Measurements from ENCODE around the gene PHACTR1.
A peak's percentile ranks its signal among the peaks of the same experiment; 100 is the strongest.

The PHACTR1 gene

GRCh38 chr6:13188306-13188705 is 471.7 kb downstream of the PHACTR1 start:
- DNase-seq = no peak

DNA sequence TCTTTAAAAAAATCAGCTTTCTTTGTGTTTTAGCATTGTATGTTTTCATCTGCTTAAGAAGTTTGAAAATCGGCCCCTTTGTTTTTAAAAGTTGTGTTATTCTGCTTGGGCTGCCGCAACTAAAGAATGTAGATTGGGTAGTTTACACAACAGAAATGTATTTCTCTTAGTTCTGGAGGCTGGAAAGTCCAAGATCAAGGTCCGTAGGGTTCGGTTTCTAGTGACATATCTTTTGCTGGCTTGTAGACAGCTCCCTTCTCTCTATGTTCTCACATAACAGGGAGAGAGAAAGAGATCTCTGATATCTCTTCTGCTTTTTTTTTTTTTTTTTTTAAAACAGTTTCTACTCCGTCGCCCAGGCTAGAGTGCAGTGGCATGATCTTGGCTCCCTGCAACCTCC is 473.1 kb downstream of the PHACTR1 start:
- no peak for DNase-seq

DNA sequence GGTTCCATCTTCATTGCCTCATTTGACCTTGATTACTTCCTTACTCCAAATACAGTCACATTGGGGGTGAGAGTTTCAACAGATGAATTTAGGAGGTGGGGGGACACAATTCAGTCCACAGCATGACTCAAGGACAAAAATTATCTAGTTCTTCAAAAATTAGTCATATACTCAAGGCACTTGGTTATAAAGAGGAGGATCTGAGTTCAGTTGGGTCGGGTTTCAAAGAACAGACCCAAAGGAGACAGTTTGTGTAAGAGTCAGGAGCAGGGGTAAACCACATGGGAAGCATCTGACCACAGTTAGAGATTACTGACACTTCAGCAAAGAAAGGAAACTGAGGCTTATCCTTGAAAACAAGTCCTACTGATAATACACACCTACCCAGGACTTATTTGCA is 473.8 kb downstream of the PHACTR1 start:
- no peak for DNase-seq

GRCh38 chr6:13191461-13191860 is 474.9 kb downstream of the PHACTR1 start:
- no peak for DNase-seq

GRCh38 chr6:13194852-13195251 is 478.3 kb downstream of the PHACTR1 start:
- DNase-seq = peak in 23 of 51 donors; percentile 1 to 61 (median 24)

GRCh38 chr6:13195803-13196202 is 479.2 kb downstream of the PHACTR1 start:
- no peak for DNase-seq

- no peak for DNase-seq
These were observed 481.6 kb downstream of the PHACTR1 start for GRCh38 chr6:13198168-13198567.

- DNase-seq = no peak
These were observed 484.8 kb downstream of the PHACTR1 start for GRCh38 chr6:13201336-13201735.

- DNase-seq = no peak
These were observed 486.6 kb downstream of the PHACTR1 start for GRCh38 chr6:13203145-13203544.

DNA sequence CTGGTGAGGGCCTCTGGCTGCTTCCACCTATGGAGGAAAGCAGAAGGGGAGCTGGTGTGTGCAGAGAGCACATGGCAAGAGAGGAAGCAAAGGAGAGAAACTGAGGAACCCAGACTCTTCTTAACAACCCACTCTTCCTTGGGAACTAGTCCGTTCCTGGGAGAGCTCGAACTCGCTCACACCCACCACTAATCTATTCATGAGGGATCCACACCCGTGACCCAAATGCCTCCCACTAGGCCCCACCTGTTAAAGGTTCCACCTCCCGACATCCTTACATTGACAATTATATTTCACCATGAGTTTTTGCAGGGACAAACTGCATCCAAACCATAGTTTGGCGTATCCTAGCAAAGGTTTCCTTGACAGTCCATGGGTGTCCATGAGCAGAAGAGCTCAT is 488.5 kb downstream of the PHACTR1 start:
- no peak for DNase-seq

DNA sequence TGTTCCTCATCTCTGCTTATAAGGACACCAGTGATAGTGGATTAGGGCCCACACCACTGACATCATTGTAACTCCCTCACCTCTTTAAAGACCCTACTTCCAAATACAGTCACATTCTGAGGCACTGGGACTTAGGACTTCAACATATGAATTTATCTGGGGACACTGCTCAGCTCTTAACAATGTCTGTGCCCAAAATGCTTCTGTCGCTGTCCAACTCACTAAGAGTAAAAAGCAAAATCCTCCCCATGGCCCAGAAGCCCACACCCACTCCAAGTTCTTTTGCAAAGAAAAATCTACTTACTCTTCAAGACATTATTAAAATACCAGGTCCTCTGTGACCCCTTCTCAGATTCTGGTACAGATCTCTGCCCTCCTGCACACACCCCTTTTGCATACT is 495.5 kb downstream of the PHACTR1 start:
- DNase-seq = no peak

GRCh38 chr6:13212538-13212937 is 496.0 kb downstream of the PHACTR1 start:
- no peak for DNase-seq

DNA sequence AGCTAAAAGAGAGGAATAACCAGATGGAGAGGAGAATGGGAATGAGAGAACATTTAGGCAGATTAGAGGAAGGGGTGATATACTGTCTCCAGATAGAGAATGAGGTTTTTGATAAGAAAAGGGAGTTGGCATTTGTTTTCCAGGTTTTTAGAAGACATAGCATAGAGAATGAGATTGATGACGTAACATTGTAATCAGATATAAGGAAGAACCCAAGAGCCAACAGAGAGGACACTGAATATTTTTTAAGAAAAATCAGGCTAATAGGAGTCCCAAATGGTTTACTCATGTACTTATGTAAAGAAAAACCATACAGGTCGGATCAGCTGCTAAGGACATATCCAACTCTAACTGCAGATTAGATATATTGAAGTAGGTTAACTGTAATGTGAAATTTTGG is 498.8 kb downstream of the PHACTR1 start:
- no peak for DNase-seq

DNA sequence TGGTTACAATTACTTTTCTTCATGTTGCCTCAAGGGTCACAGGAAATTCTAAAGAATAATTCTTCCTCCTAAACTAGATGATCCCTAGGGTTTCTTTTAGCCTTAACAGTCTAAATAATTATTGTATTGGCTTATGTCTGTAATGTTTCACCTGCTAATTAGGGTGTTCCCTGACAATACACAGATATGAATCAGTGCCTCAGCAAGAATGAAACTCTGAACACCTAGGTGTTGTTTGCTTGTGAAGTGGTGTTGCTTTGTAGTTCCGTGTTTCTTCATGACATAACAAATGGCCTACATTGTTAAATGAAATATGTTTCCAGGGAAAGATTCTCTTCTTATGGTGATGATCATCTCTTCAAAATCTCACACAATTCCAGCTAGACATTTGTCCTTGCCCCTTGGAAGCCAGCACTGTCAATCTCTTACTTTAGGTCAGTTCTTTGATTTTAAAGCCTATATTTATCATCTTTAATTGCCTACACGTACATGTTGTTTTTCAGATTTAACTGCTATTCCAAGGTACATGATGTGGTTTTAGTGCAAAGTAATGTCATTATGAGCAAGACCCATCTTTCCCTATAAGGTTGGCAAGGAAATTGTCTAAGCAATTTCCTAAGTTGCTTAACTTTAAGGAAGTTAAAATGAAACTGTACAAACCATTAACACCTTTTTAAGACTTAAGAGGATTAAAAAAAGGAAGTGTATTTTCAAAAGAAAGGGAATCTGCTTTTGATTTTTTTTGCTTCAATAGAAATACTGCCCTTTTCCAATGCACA is 499.9 kb downstream of the PHACTR1 start:
- no peak for DNase-seq

DNA sequence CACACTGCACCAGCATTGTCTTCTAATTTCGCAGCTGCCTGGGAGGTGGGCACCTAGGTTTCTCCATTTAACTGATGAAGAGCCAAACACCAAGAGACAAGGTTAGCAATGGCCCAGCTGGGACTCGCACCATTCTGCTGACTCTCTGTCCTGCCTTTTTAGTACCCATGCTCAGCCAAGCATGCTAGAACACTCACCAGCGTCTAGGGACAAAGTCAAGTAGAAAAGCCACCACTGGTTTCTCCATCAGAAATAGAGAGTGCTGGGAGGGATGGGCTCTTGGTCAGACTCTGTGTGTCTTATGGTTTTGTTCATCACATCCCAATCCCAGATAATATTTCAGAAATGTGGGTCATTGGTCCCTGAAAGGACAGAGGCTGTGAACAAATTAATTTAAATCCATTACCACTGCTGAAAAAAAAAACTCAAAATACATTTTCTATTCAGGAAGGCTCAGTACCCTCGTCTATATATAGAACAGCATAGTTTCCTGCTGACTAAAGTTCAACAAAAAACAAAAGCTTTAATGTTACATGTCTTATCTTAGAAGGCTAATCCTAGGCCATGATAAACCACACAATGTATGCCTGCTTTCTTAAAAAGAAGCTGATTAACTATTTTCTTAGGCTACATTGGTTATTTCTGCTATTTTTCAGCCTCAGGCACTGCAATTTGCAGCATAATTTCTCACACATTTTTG is 500.8 kb downstream of the PHACTR1 start:
- DNase-seq = no peak

GRCh38 chr6:13220266-13220665 is 503.7 kb downstream of the PHACTR1 start:
- DNase-seq = no peak

DNA sequence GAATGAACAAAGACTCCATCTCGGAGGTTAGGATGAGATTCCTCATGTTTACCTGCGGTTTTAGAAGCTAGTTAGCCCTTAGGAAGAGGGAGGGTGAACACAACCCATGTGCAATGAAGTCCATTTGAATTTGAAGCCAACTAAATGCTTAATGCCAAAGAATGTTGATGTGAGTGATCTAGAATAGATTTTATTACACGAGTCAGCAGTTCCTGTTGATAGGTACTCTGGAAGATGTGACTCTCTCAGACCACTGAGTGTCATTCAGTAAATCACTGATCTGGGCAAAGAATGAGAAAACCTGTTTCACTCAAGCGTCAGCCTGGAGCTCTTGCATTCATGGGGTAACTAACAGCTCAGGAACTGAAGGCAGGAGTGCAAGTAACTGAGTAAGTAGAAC is 505.5 kb downstream of the PHACTR1 start:
- DNase-seq = no peak

GRCh38 chr6:13226071-13226470 is 509.5 kb downstream of the PHACTR1 start:
- DNase-seq = no peak

DNA sequence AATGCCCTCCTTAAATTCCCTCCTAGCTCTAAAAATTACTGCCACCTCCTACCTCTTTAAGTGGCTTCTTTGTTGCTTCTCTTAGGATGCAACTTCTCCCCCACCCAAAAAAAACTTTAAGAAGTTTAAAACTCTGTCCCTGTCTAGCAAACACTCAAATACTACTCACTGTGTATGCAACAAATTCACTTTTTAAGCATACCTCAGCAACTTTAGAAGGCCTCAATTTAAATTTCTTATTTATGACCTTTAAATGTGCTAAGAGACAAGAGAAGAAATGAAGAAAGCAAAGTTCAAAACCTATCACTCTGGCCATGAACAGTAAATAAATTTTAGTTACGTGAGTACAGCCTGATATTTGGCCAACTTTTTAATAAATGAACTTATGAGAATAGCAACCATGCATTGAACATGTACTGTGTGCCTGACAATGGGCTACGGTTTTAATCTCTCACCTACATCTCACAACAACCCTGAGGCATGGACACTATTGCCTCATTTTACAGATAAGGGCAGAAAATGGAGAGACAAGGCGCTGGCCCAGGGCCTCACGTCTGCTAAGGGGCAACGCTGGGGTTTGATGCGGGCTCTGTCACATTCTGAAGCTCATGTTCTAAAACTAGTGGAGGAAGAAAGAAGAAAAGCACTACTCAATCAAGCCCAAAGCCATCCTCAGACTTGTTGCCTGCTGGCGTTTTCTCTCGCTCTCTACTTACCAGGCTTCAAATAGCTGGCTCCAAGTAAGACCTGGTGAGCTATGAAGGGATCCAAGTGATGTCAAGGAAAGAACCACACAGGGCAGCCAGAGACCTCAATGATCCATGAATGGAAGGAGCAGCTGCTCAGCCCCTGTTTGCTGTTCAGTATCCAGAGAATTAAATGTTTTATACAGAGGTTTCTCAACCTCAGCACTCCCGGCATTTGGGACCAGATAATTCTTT is 512.0 kb downstream of the PHACTR1 start:
- no peak for DNase-seq

DNA sequence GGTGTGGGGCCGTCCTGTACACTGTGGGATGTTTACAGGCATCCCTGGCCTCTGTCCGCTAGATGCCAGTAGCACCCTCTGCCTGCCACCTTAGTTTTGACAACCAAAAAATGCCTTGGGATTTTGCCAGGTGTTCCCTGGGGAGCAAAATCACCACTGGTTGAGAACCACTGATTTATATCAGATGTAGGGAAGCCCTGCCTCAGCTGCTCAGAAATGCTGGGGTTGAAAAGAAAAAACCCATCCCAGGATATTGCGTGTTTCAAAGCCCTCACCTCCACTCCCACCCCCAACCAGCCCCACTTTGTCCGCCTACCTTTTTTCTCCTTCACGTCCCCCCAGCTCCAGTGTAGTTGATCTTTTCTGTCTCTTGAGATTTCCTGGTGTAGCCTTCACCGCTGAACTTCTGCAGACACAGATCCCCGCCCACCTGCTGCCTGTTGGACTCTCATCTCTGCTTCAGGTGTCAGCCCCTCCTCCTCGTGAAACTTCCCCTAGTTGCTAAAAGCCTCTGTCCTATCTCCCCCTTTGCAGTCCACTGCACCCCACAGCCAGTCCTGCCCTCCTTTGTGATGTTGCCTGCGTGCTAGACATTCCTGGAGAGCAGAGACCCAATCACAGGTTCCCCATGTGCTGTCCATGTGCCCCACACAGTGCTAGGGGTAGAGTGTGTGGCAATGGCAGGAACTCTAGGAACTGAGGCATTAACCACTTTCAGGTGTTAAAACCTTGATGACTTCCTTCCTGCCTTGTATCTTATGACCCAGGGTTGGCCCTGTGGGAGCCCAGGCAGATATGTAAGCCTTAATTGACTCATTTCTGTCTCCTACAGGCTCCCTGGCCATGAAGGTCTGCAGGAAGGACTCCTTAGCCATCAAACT is 512.9 kb downstream of the PHACTR1 start:
- DNase-seq = no peak

DNA sequence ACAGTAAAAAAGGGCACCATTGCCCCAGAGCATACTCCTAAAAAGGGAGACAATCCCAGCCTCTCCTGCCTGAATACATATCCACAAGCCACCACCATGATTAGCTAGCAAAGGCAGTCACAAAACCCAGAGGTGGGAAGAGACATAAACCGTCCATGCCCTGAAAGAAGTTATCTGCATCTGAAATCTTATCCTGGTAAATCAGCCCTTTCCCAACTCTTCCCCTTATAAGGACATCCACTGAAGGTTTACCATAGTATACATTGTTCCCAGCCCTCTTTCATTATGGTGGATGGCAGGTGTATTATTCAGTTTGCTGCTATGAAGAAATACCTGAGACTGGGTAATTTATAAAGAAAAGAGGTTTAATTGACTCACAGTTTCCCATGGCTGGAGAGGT is 516.5 kb downstream of the PHACTR1 start:
- DNase-seq = no peak
